GM12878 (cell line): ENCODE data around the gene GFM1.

Experiments used
- ATF2 ChIP-seq: IDR thresholded peaks from 2 replicates; pipeline ENCODE4 v1.6.1; 2012; ENCODE audit warnings: low read length, inconsistent platforms
- BCLAF1 ChIP-seq: fragments of 450-650 bp; IDR thresholded peaks from 2 replicates; pipeline ENCODE4 v1.6.1; 2017; ENCODE audit warnings: antibody characterized with exemption, mild to moderate bottlenecking, moderate library complexity
- CBFB ChIP-seq: IDR thresholded peaks from 2 replicates; pipeline ENCODE4 v1.6.1; 2016; ENCODE audit warnings: antibody characterized with exemption, low read depth
- CTCF ChIP-seq, 3 experiments: IDR thresholded peaks in 2 of 3; conservative IDR thresholded peaks in 1 of 3; 2 replicates each; pipeline ENCODE4 v1.5.1; 2011; ENCODE audit warnings: low read depth in 3 of 3, low read length in 3 of 3, mild to moderate bottlenecking in 3 of 3, control low read depth in 2 of 3, moderate library complexity in 2 of 3, inconsistent platforms in 1 of 3, mixed read lengths in 1 of 3; ENCODE audit not compliant: control insufficient read depth in 2 of 3, insufficient read depth in 1 of 3; ENCODE audit errors: extremely low read depth in 1 of 3
- EED ChIP-seq: sonication (generic); IDR thresholded peaks from 2 replicates; pipeline ENCODE4 v1.6.1; 2016; ENCODE audit warnings: antibody characterized with exemption, low read depth
- JUND ChIP-seq: IDR thresholded peaks from 2 replicates; pipeline ENCODE4 v1.6.1; 2012; ENCODE audit warnings: low read depth, mild to moderate bottlenecking, low read length, improper control_type of control experiment, moderate library complexity
- MLLT1 ChIP-seq: fragments of 450-650 bp; IDR thresholded peaks from 2 replicates; pipeline ENCODE4 v1.6.1; 2016; ENCODE audit warnings: mild to moderate bottlenecking
- NBN ChIP-seq: fragments of 450-650 bp; IDR thresholded peaks from 2 replicates; pipeline ENCODE4 v1.6.1; 2016
- POLR2A ChIP-seq: IDR thresholded peaks from 2 replicates; pipeline ENCODE4 v1.6.1; 2011; ENCODE audit warnings: low read depth, mild to moderate bottlenecking, low read length
- RBBP5 ChIP-seq: fragments of 200-600 bp; sonication (generic); conservative IDR thresholded peaks from 2 replicates; pipeline ENCODE4 v1.6.1; 2016
- RUNX3 ChIP-seq: IDR thresholded peaks from 2 replicates; pipeline ENCODE4 v1.6.1; 2012; ENCODE audit warnings: low read length, inconsistent platforms
- ZNF592 ChIP-seq: fragments of 450-650 bp; IDR thresholded peaks from 2 replicates; pipeline ENCODE4 v1.6.1; 2017; ENCODE audit warnings: mild to moderate bottlenecking, moderate library complexity

GRCh38 chr3:158718490-158719170 is 74.3 kb downstream of the GFM1 start:
- TF ChIP-seq RUNX3 (no peak), NBN (no peak), EED (no peak), ZNF592 (no peak), POLR2A (no peak), RBBP5 (no peak), BCLAF1 (no peak), JUND (no peak), MLLT1 (no peak), CBFB (no peak), CTCF (IDR thresholded peaks at IDR 0.05 in 2 of 3, conservative IDR thresholded peaks at IDR 0.05 in 1 of 3; ENCODE audit: control insufficient read depth in 2 of 3, extremely low read depth in 1 of 3, insufficient read depth in 1 of 3, low read depth in 3 of 3, low read length in 3 of 3) (no peak), ATF2 (no peak)
